ENCODE measurements around the gene ERBB2. TPM values are rescaled to one million over a fixed set of nuclear protein-coding genes. Genes with fewer than 3 reads are reported as not detected.

The ERBB2 gene
- total and polyA plus RNA-seq, 2 of the 8 experiments (the other 6 are each of a cell fraction or from before 2014, with no cell fraction given): 183 to 394 TPM

GRCh38 chr17:39726617-39727016, 26.8 kb downstream of the ERBB2 start:
- Histone ChIP-seq H3K18ac (ENCODE audit: extremely low read depth, low read length) (no peak overlapping the region), H3K79me1 (ENCODE audit: low read depth, low read length) (no peaks in the 10 kb centered on the region; the same call in 1 of the 2 replicates), H2AK5ac (ENCODE audit: low read depth, low read length) (no peak overlapping the region), H2BK15ac (ENCODE audit: low read length) (no peak overlapping the region), H3K27ac (ENCODE audit: low read depth, low read length) (no peak overlapping the region), H2BK120ac (replicated peaks; ENCODE audit: low read depth, low read length) (no peak overlapping the region), H2BK12ac (ENCODE audit: low read depth, low read length) (no peak overlapping the region), H2BK20ac (ENCODE audit: low read length) (no peak overlapping the region), H3K36me3 (ENCODE audit: control insufficient read depth in 2 of 4, insufficient read depth in 4 of 4, low read length in 3 of 4) (peaks cover 15 to 57% (median 36%) of the 10 kb centered on the region in 4 experiments), H2BK5ac (ENCODE audit: low read depth, low read length) (no peak overlapping the region; the same call in 1 of the 2 replicates), H3K4me2 (ENCODE audit: insufficient read depth in 1 of 2, low read depth in 2 of 2, low read length in 2 of 2) (no peak overlapping the region), H4K8ac (ENCODE audit: extremely low read depth, insufficient read depth, low read length) (no peak overlapping the region), H3K23ac (ENCODE audit: insufficient read length) (no peak overlapping the region), H3K56ac (replicated peaks; ENCODE audit: insufficient read length, low read depth, low read length) (no peak overlapping the region), H3K4ac (replicated peaks; ENCODE audit: insufficient read length, low read depth, low read length) (no peak overlapping the region), H2AFZ (ENCODE audit: low read length) (no peak overlapping the region), H4K20me1 (replicated peaks in 1 of 2; ENCODE audit: control insufficient read depth in 1 of 2, insufficient read depth in 2 of 2, low read length in 2 of 2) (peaks cover 8 to 20% of the 10 kb centered on the region in 2 experiments), H3K4me3 (ENCODE audit: extremely low read depth in 1 of 4, insufficient read depth in 2 of 4, low read depth in 3 of 4, low read length in 4 of 4) (no peak overlapping the region), H3K9ac (replicated peaks in 1 of 4; ENCODE audit: extremely low read depth in 1 of 4, low read depth in 3 of 4, low read length in 3 of 4) (no peak overlapping the region), H3K23me2 (ENCODE audit: low read depth, low read length) (peaks cover 5% of the 10 kb centered on the region; the same call in 1 of the 2 replicates), H3K9me3 (ENCODE audit: insufficient read depth in 2 of 2, low read depth in 1 of 2, low read length in 1 of 2) (no peaks in the 10 kb centered on the region), H3K14ac (ENCODE audit: insufficient read length) (no peak overlapping the region), H4K91ac (replicated peaks; ENCODE audit: insufficient read length, low read length) (no peak overlapping the region), H3K79me2 (ENCODE audit: control insufficient read depth in 1 of 2, insufficient read depth in 2 of 2, low read length in 2 of 2) (no peaks in the 10 kb centered on the region), H4K5ac (ENCODE audit: insufficient read length, low read depth, low read length) (no peak overlapping the region), H3K4me1 (replicated peaks in 1 of 4; ENCODE audit: control insufficient read depth in 3 of 4, insufficient read depth in 4 of 4, low read length in 3 of 4) (peaks cover 0 to 11% (median 4%) of the 10 kb centered on the region in 4 experiments; a peak in 6 of 7 replicates), H3K27me3 (replicated peaks in 1 of 4; ENCODE audit: control insufficient read depth in 3 of 4, extremely low read depth in 1 of 4, insufficient read depth in 3 of 4, low read length in 3 of 4) (no peaks in the 10 kb centered on the region)
- POLR2A ChIA-PET (ENCODE audit: partially characterized antibody): interaction anchor here (1.1 to 1.5 kb wide), 4 partner anchors 16 to 56 kb away, joined by 3 to 5 read pairs (median 4); no protein-coding TSS in a partner anchor
- TF ChIP-seq POLR2A (IDR thresholded peaks at IDR 0.05; ENCODE audit: control extremely low read depth in 1 of 2, low read depth in 2 of 2, low read length in 2 of 2) (peak in 1 of 2 experiments; percentile 61; a peak in 1 of 3 replicates), HDAC2 (IDR thresholded peaks at IDR 0.05; ENCODE audit: borderline replicate concordance in 1 of 2, low read depth in 2 of 2, low read length in 2 of 2) (no peak)
- CTCF ChIA-PET (ENCODE audit: partially characterized antibody): interaction anchor here (1.1 to 1.2 kb wide), 2 partner anchors 93 to 104 kb away, joined by 3 read pairs; no protein-coding TSS in a partner anchor
- WGBS, 2 experiments (ENCODE audit: extremely low coverage in 1 of 2, insufficient coverage in 1 of 2, insufficient read length in 1 of 2, insufficient replicate concordance in 2 of 2, low coverage in 1 of 2, low lambda C conversion rate in 2 of 2, missing lambda C conversion rate in 1 of 2): 89% methylated on average over 9 of the region's 9 CpGs; no CpG with 5 or more reads in 1 of the 2 experiments
- FAIRE-seq (no peak), DNase-seq (ENCODE audit: low read depth in 1 of 2, low spot score in 2 of 2) (no peak)
